GM10847 (cell line): ENCODE data around the gene IL18R1.

Experiments
- POLR2A ChIP-seq: IDR thresholded peaks from 2 replicates; pipeline ENCODE4 v1.6.1; 2011; ENCODE audit not compliant: insufficient read length; ENCODE audit errors: extremely low read depth

Gene IL18R1

DNA sequence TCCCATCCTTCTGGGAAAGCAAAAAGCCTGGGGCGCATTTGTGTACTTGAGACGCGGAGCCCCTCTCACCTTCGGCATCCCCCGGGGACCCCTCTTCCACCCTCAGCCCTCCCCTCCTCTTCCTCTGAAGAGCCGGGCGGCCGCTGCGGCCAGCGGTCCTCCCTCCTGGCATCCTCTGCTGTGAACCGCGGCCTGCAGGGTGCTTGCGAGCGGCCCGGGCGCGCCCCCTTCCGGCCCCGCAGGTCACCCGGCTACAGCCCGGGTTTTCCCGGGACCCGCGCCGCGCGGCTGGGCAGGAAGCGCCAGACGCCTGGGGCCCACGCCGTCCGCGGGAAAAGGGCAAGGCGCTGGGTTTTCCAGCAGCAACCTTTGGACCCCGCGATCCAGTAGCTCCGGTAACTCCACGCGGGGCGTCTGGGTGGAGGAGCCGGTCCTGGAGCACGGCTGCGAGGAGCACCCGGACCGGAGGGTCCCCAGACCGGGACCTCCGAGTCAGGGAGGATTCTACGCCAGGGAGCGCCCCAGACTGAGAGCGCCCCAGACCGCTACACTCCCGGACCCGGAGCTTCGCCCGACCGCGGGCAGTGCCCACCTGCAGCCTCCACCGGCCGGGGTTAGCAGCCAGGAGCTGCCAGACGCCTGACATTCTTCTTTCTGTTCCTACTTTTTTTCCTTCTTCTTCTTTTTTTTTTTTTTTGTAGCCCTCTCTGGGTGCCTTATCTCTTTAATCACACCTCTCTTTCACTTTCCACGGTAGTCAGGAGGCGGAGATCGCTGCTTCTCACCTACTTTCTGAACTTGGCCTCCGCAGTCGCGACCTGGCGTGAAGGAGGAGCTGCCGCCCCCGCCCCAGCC is at the start of gene IL18R1:
IL18R1 (plus strand) TSS at position 271 of the 855 bp plus-strand sequence. CDS start 6,865 bp downstream, outside the sequence.
- TF ChIP-seq POLR2A, result no peak

GRCh38 chr2:102306125-102306524 is 49.5 kb upstream of the IL18R1 start:
- no peak for TF ChIP-seq POLR2A

GRCh38 chr2:102310964-102311640 is 44.5 kb upstream of the IL18R1 start, which contains the start of gene IL1RL1:
Gene IL1RL1 (plus strand): TSS chr2:102311563. CDS start chr2:102338265, 26,702 bp downstream.
- TF ChIP-seq POLR2A, result no peak

GRCh38 chr2:102313025-102313424 is 42.6 kb upstream of the IL18R1 start:
- TF ChIP-seq POLR2A, result no peak

- TF ChIP-seq POLR2A, result no peak
These were observed 42.1 kb upstream of the IL18R1 start for GRCh38 chr2:102313471-102313870.

DNA sequence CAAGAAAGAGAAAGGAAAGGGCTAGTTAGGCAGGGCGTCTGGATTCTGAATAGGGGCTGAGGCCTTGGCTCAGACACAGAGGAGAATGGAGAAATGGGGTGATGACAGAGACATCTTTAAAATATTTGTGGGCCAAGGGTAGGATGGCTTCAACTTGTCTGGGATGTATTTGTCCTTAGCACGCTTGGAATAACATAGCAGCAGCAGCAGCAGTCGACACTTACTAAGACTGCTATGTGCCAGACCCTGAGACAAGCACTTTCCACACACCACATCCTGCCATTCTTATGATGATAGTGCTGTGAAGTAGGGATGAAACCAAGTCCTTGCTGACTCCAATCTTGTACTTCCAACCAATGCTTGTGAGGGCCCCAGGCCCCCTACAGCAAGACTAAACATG is 41.6 kb upstream of the IL18R1 start:
- no peak for TF ChIP-seq POLR2A

DNA sequence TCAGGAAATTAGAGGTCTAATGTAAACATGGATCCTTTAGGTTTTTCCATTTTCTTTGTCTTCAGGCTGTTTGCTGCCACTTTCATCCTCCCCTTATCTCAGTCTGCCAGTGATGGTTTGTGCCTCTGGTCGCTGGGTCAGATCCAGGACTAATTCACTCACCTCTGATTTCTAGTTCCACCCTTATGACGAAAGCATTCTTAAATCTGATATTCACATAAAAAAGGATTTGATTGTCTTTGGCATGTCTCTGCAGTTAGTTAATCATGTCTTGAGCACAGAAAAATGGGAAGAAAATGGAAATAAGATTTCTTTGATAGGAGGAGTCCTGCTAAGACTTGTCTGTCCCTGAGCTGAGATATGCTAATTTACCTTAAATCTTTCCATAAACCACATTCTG is 39.7 kb upstream of the IL18R1 start:
- TF ChIP-seq POLR2A, result no peak

GRCh38 chr2:102317715-102318114 is 37.9 kb upstream of the IL18R1 start:
- TF ChIP-seq POLR2A, result no peak

- TF ChIP-seq POLR2A, result no peak
These were observed 37.2 kb upstream of the IL18R1 start for GRCh38 chr2:102318437-102318836.

- TF ChIP-seq POLR2A, result no peak
These were observed 33.5 kb upstream of the IL18R1 start for GRCh38 chr2:102321941-102322719.

GRCh38 chr2:102331311-102331980 is 24.1 kb upstream of the IL18R1 start:
- no peak for TF ChIP-seq POLR2A

GRCh38 chr2:102334486-102334885 is 21.1 kb upstream of the IL18R1 start:
- no peak for TF ChIP-seq POLR2A

- no peak for TF ChIP-seq POLR2A
These were observed 19.7 kb upstream of the IL18R1 start for GRCh38 chr2:102335871-102336366.

- TF ChIP-seq POLR2A, result no peak
These were observed 19.1 kb upstream of the IL18R1 start for GRCh38 chr2:102336502-102336945.

GRCh38 chr2:102337012-102337411 is 18.6 kb upstream of the IL18R1 start:
- no peak for TF ChIP-seq POLR2A
